Breast epithelium (tissue), 4 donors: ENCODE data around the gene P2RY11. TPM values are rescaled to one million over a fixed set of nuclear protein-coding genes. Genes with fewer than 3 reads are reported as not detected.
A peak's percentile ranks its signal among the peaks of the same experiment; 100 is the strongest.

ENCODE experiments used
- DNase-seq, 2 donors: peaks; one replicate each; pipeline ENCODE4 v3.0.0-alpha.2; 2019; ENCODE audit warnings: low spot score in 2 of 2
- H3K27ac ChIP-seq, 2 donors: fragments of 200-600 bp; sonication (generic) in 1 of 2; one replicate each; pipeline ENCODE4 v1.5.1; 2016 to 2019; ENCODE audit warnings: mild to moderate bottlenecking in 1 of 2
- H3K27me3 ChIP-seq, 2 donors: fragments of 200-600 bp; sonication (generic) in 1 of 2; one replicate each; pipeline versions ENCODE4 v1.5.1 to v1.6.0; 2017 to 2019; ENCODE audit warnings: control low read depth in 1 of 2, mild to moderate bottlenecking in 1 of 2
- H3K36me3 ChIP-seq: fragments of 200-600 bp; one replicate; pipeline ENCODE4 v1.5.1; 2019
- H3K4me1 ChIP-seq, 2 donors: fragments of 200-600 bp; sonication (generic); one replicate each; pipeline ENCODE4 v1.5.1; 2016 to 2019; ENCODE audit warnings: control low read depth in 1 of 2
- H3K4me3 ChIP-seq, 3 donors: fragments of 200-600 bp; sonication (generic); 1 replicate in 2 of 3; 2 replicates in 1 of 3; pipeline ENCODE4 v1.5.1; 2016 to 2019; ENCODE audit warnings: mild to moderate bottlenecking in 3 of 3, moderate library complexity in 2 of 3
- H3K9me3 ChIP-seq, 2 donors: fragments of 200-600 bp; sonication (generic) in 1 of 2; one replicate each; pipeline ENCODE4 v1.5.1; 2016 to 2019; ENCODE audit warnings: control low read depth in 1 of 2
- CTCF ChIP-seq, 3 donors: fragments of 450-650 bp; IDR thresholded peaks; one replicate each; pipeline ENCODE4 v1.5.1; 2016 to 2017; ENCODE audit warnings: antibody characterized with exemption in 3 of 3, mild to moderate bottlenecking in 3 of 3, moderate library complexity in 3 of 3
- POLR2A ChIP-seq: fragments of 450-650 bp; IDR thresholded peaks from one replicate; pipeline ENCODE4 v1.6.1; 2016; ENCODE audit warnings: antibody characterized with exemption, mild to moderate bottlenecking, moderate library complexity
- POLR2AphosphoS5 ChIP-seq, 3 donors: sonication (generic); formaldehyde crosslinking; IDR thresholded peaks; one replicate each; pipeline ENCODE4 v1.6.1; 2017; ENCODE audit warnings: antibody characterized with exemption in 3 of 3
- intact Hi-C: fragments of 100-400 bp; cut with DNase I; formaldehyde crosslinking; loops from one replicate; pipeline ENCODE4 v1.15.1; 2023; ENCODE audit warnings: low total_unique reads
- total RNA-seq, 3 donors: library from RNA; depleted of rRNA; stranded (reverse); fragments of >200 nt; gene quantifications; one replicate each; pipeline ENCODE4 v1.1.0, GENCODE V29; 2016

The P2RY11 gene
- total RNA-seq, 3 donors from 2014 or later = 4.0 to 7.2 (median 4.3) TPM

GRCh38 chr19:10102787-10103236 is 8.7 kb upstream of the P2RY11 start:
- H3K36me3 ChIP-seq = no peaks in the 10 kb centered on the region
- TF ChIP-seq POLR2AphosphoS5 (IDR thresholded peaks at IDR 0.05) = no peak
- no peak for TF ChIP-seq CTCF (IDR thresholded peaks at IDR 0.05)
- TF ChIP-seq POLR2A = no peak
- H3K27ac ChIP-seq = no peak overlapping the region
- H3K9me3 ChIP-seq = no peaks in the 10 kb centered on the region
- peaks cover 0 to 8% of the 10 kb centered on the region in 2 donors for H3K4me1 ChIP-seq
- no peak for DNase-seq
- no peak overlapping the region for H3K4me3 ChIP-seq
- intact Hi-C loops = no loop called here
- no peaks in the 10 kb centered on the region for H3K27me3 ChIP-seq

- Histone ChIP-seq H3K36me3 (no peaks in the 10 kb centered on the region), H3K9me3 (no peaks in the 10 kb centered on the region), H3K27ac (no peak overlapping the region), H3K4me1 (peaks cover 0 to 8% of the 10 kb centered on the region in 2 donors), H3K4me3 (no peak overlapping the region), H3K27me3 (no peaks in the 10 kb centered on the region)
- DNase-seq = no peak
- TF ChIP-seq CTCF (IDR thresholded peaks at IDR 0.05) (no peak), POLR2A (no peak), POLR2AphosphoS5 (IDR thresholded peaks at IDR 0.05) (no peak)
- intact Hi-C loops = no loop called here
These were observed 7.4 kb upstream of the P2RY11 start for GRCh38 chr19:10104130-10104513.

DNA sequence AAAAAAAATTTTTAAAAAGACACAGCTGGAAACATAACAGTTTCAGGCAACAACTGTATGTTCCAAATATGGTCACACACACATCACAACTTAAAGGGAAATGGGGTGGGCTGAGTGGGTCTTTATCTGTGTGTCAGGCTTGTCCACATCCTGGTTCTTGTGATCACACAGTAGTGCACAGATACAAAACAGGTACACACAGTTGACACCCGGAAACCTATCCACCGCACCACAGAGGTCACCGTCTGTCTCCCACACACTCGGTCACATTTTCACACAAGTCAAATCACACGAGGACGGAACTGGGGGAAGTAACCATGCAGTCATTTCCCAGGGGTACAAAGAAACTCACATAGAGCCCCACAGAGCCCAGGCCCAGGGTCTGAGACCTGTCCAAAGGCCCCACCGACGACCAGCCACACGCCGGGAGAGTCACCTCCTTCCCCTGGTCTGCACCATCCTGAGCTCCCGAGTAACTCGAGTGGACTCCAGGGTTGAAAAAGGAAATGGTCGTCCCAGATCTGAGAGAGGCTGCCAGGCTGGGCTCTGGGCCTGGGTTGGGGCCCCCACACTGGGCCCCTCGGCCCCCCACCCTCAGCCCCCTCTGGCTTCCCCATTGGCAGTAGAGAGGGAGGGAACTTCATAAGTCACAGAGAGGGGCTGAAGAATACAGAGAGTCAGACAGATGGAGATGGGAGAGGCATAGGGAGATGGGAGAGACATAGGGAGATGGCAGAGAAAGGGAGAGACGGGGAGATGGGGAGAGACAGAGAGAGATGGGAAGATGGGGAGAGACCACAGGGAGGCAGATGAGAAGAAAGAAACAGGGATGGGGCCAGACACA is 6.6 kb upstream of the P2RY11 start:
- no peaks in the 10 kb centered on the region for H3K36me3 ChIP-seq
- no peak for DNase-seq
- no peak for TF ChIP-seq CTCF (IDR thresholded peaks at IDR 0.05)
- TF ChIP-seq POLR2A = no peak
- TF ChIP-seq POLR2AphosphoS5 (IDR thresholded peaks at IDR 0.05) = no peak
- no peaks in the 10 kb centered on the region for H3K9me3 ChIP-seq
- intact Hi-C loops = no loop called here
- H3K27me3 ChIP-seq = no peaks in the 10 kb centered on the region
- H3K4me1 ChIP-seq = peaks cover 0 to 8% of the 10 kb centered on the region in 2 donors
- H3K27ac ChIP-seq = peak overlapping the region; percentile 15 to 25
- H3K4me3 ChIP-seq = no peak overlapping the region

- DNase-seq = no peak
- intact Hi-C loops = no loop called here
- Histone ChIP-seq H3K27me3 (no peaks in the 10 kb centered on the region), H3K9me3 (no peaks in the 10 kb centered on the region), H3K36me3 (no peaks in the 10 kb centered on the region), H3K4me1 (peaks cover 0 to 8% of the 10 kb centered on the region in 2 donors), H3K27ac (peak overlapping the region; percentile 62 to 84), H3K4me3 (peak overlapping the region; percentile 71 to 92 (median 74))
- TF ChIP-seq POLR2A (no peak), CTCF (IDR thresholded peaks at IDR 0.05) (no peak), POLR2AphosphoS5 (IDR thresholded peaks at IDR 0.05) (no peak)
These were observed 5.9 kb upstream of the P2RY11 start for GRCh38 chr19:10105509-10106099.
